ENCODE data around the gene ABR. TPM values are rescaled to one million over a fixed set of nuclear protein-coding genes. Genes with fewer than 3 reads are reported as not detected.

The ABR gene
- 10 to 100 TPM; 42.1 to 52.7 TPM for total RNA-seq
- 30.6 TPM for polyA plus RNA-seq (ENCODE audit: insufficient read depth, low read depth, low replicate concordance)
- long read RNA-seq, donor 1, partial matches to known transcripts: 0 of 2 reads
- long read RNA-seq, donor 1, other reads (novel, unspliced or antisense): 0 of 2 reads
- long read RNA-seq, donor 2, partial matches to known transcripts: 0 of 1 reads
- long read RNA-seq, donor 2, other reads (novel, unspliced or antisense): 0 of 1 reads

DNA sequence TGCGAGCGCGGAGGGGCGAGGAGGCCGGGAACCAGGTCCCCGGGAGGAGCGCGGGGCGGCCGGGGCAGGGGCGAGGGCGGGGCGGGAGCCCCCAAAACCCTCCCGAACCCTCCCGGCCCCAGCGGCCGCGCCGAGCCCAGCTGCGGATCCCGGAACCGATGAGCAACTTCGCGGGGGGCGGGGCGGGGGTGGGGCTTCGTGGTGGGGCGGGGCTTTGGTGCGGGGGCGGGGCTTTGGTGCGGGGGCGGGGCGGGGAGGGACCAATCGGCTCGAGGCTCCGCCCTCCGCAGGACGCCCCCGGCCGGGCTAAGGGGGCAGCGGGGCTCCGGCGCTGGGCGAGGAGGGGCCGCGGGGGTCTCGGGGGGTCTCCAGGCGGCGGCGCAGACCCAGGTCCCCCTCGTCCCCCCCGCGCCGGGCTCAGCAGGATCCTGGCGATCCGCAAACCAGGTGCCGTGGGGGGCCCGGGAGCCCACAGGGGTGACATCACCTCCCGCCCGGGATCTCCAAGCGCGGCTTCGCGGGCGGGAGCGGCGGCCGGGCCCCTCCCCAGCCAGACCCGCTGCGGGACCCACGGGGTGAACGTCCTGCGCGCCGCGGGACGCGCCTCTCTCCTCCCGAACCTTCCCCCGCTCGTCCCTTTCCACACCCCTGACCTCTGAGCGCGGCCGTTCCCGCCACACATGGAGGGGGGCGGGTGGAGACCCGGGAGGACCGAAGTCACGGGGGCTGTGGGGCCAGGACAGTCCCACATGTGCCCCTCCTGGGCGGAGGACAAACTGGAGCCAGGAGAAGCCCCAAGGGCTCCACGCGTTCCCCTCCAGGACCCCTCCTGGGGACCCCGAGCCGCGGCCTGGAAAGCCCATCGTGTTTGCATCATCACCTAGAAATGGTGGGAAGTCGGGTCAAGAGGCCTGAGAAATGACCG lies at the start of gene ABR:
Gene ABR (minus strand): TSS at position 164 of the 925 bp plus-strand sequence. CDS start 254 bp downstream, outside the sequence.
- peak; percentile 51 for DNase-seq
- intact Hi-C loops (cut with DNase I; ENCODE audit: low total_unique reads): loop anchor here (10.0 kb wide), 1 partner anchor 55 kb away; no protein-coding TSS in a partner anchor
- Histone ChIP-seq H3K27me3 (no peaks in the 10 kb centered on the region), H3K36me3 (ENCODE audit: low read depth, missing control alignments) (no peaks in the 10 kb centered on the region), H3K27ac (peak within 1 kb of the TSS; percentile 37 to 77), H3K9me3 (no peaks in the 10 kb centered on the region), H3K4me3 (peak within 1 kb of the TSS; percentile 65 to 79), H3K4me1 (peaks cover 12% of the 10 kb centered on the region)
- no peak for TF ChIP-seq POLR2A (IDR thresholded peaks at IDR 0.05)
- TF ChIP-seq, protein P1, sequence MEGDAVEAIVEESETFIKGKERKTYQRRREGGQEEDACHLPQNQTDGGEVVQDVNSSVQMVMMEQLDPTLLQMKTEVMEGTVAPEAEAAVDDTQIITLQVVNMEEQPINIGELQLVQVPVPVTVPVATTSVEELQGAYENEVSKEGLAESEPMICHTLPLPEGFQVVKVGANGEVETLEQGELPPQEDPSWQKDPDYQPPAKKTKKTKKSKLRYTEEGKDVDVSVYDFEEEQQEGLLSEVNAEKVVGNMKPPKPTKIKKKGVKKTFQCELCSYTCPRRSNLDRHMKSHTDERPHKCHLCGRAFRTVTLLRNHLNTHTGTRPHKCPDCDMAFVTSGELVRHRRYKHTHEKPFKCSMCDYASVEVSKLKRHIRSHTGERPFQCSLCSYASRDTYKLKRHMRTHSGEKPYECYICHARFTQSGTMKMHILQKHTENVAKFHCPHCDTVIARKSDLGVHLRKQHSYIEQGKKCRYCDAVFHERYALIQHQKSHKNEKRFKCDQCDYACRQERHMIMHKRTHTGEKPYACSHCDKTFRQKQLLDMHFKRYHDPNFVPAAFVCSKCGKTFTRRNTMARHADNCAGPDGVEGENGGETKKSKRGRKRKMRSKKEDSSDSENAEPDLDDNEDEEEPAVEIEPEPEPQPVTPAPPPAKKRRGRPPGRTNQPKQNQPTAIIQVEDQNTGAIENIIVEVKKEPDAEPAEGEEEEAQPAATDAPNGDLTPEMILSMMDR (IDR thresholded peaks at IDR 0.05): no peak
- 7 to 8% methylated on average over 10 to 68 of the region's 98 CpGs for WGBS, 2 donors

GRCh38 chr17:1229349-1229899 lies 49.6 kb upstream of the ABR start:
- Histone ChIP-seq H3K36me3 (ENCODE audit: low read depth, missing control alignments) (no peaks in the 10 kb centered on the region), H3K4me3 (peak overlapping the region; percentile 46 to 63), H3K27me3 (no peaks in the 10 kb centered on the region), H3K9me3 (no peaks in the 10 kb centered on the region), H3K4me1 (peaks cover 5% of the 10 kb centered on the region), H3K27ac (peak overlapping the region in 1 of 2 donors; percentile 11)
- WGBS, 2 donors: 1% methylated on average over 24 to 50 of the region's 74 CpGs
- TF ChIP-seq POLR2A (IDR thresholded peaks at IDR 0.05): no peak
- TF ChIP-seq, protein P1 (IDR thresholded peaks at IDR 0.05): no peak
- DNase-seq: peak; percentile 48
- intact Hi-C loops (cut with DNase I; ENCODE audit: low total_unique reads): no loop called here

DNA sequence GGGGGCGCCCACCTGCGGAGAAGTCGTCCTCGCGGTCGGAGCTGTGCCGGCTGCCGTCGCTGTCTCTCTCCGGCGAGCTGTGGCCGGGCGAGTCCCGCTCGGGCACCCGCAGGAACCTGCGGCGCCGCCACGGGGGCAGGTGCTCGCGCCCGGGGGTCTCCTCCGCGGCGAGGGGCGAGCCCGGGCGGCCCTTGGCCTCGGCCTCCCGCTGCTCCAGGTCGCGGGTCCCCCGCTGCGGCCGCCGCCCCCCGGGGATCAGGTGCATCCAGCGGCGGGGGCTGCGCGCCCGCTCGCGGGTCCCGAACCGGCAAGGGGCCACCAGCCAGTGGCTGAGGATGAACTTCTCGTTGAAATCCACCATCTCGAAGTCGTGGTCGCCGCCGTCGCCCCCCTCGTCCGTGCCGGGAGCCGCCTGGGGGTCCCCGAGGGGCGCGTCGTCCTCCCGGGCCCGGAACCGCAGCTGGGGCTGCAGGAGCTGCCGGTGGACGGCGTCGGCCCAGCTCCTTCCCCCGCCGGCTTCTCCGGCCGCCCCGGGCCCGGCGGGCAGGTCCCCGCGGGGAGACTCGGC lies 49.1 kb upstream of the ABR start:
- Histone ChIP-seq H3K36me3 (ENCODE audit: low read depth, missing control alignments) (no peaks in the 10 kb centered on the region), H3K27me3 (no peaks in the 10 kb centered on the region), H3K4me1 (peaks cover 5% of the 10 kb centered on the region), H3K9me3 (no peaks in the 10 kb centered on the region), H3K27ac (peak overlapping the region in 1 of 2 donors; percentile 11), H3K4me3 (peak overlapping the region; percentile 46 to 63)
- intact Hi-C loops (cut with DNase I; ENCODE audit: low total_unique reads): no loop called here
- no peak for DNase-seq
- TF ChIP-seq, protein P1 (IDR thresholded peaks at IDR 0.05): no peak
- no peak for TF ChIP-seq POLR2A (IDR thresholded peaks at IDR 0.05)
- 0% methylated on average over 8 to 32 of the region's 79 CpGs for WGBS, 2 donors

- Histone ChIP-seq H3K27me3 (no peaks in the 10 kb centered on the region), H3K9me3 (no peaks in the 10 kb centered on the region), H3K4me3 (peak overlapping the region; percentile 46 to 63), H3K4me1 (peaks cover 5% of the 10 kb centered on the region), H3K27ac (no peak overlapping the region), H3K36me3 (ENCODE audit: low read depth, missing control alignments) (no peaks in the 10 kb centered on the region)
- intact Hi-C loops (cut with DNase I; ENCODE audit: low total_unique reads): no loop called here
- DNase-seq: peak; percentile 32
- 10 to 15% methylated on average over 34 to 51 of the region's 58 CpGs for WGBS, 2 donors
- TF ChIP-seq POLR2A (IDR thresholded peaks at IDR 0.05): no peak
- TF ChIP-seq, protein P1 (IDR thresholded peaks at IDR 0.05): no peak
Observed at GRCh38 chr17:1227917-1228780, 48.4 kb upstream of the ABR start.
